Omental fat pad (tissue), 4 donors: ENCODE measurements around the gene RPS6KA5. TPM values are rescaled to one million over a fixed set of nuclear protein-coding genes. Genes with fewer than 3 reads are reported as not detected.
"Not testable (repeated sequence)": the region's sequence is repeated elsewhere in the genome, so short reads cannot be mapped to it uniquely, and the experiment has no call there.

Source experiments
- ATAC-seq: fragments of 150-250 bp; one replicate; pipeline ENCODE4 v1.9.1; 2016; ENCODE audit warnings: mild to moderate bottlenecking, moderate library complexity; ENCODE audit not compliant: low FRiP score
- DNase-seq: peaks from one replicate; pipeline ENCODE4 v3.0.0-alpha.2; 2019; ENCODE audit warnings: low spot score
- total RNA-seq, 4 donors: library from RNA; depleted of rRNA; stranded (reverse); fragments of >200 nt; gene quantifications; one replicate each; pipeline ENCODE4 v1.1.0, GENCODE V29; 2016
- TF ChIP-seq, protein P1 (sequence below), 3 donors: fragments of 450-650 bp; IDR thresholded peaks; one replicate each; pipeline ENCODE4 v1.5.1; 2016 to 2017; ENCODE audit warnings: antibody characterized with exemption in 3 of 3, mild to moderate bottlenecking in 3 of 3, moderate library complexity in 2 of 3

The RPS6KA5 gene
- total RNA-seq, 4 donors from 2014 or later: 1.8 to 4.9 (median 3.2) TPM

DNA sequence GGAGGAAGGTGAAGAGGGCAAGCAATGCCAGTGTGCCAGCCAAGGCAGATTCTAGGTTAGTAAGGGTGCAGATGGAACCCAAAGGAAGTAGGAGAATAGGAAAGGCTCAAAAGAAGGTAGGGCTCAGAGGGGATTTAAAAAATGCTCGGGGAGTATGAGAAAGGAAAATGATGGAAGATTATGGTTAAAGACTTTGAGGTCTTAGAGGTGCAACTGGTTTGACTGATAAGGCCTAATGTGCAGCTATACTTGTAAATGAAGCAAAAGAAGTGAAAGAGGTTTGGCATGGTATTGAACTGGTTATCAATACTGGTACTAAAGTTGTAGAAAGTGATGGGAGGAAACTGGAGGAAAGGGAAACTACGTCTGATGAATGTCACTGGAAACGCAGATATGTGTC lies 94.7 kb downstream of the RPS6KA5 start:
- ATAC-seq (no peak), DNase-seq (no peak)
- TF ChIP-seq, protein P1, sequence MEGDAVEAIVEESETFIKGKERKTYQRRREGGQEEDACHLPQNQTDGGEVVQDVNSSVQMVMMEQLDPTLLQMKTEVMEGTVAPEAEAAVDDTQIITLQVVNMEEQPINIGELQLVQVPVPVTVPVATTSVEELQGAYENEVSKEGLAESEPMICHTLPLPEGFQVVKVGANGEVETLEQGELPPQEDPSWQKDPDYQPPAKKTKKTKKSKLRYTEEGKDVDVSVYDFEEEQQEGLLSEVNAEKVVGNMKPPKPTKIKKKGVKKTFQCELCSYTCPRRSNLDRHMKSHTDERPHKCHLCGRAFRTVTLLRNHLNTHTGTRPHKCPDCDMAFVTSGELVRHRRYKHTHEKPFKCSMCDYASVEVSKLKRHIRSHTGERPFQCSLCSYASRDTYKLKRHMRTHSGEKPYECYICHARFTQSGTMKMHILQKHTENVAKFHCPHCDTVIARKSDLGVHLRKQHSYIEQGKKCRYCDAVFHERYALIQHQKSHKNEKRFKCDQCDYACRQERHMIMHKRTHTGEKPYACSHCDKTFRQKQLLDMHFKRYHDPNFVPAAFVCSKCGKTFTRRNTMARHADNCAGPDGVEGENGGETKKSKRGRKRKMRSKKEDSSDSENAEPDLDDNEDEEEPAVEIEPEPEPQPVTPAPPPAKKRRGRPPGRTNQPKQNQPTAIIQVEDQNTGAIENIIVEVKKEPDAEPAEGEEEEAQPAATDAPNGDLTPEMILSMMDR (IDR thresholded peaks at IDR 0.05): no peak

DNA sequence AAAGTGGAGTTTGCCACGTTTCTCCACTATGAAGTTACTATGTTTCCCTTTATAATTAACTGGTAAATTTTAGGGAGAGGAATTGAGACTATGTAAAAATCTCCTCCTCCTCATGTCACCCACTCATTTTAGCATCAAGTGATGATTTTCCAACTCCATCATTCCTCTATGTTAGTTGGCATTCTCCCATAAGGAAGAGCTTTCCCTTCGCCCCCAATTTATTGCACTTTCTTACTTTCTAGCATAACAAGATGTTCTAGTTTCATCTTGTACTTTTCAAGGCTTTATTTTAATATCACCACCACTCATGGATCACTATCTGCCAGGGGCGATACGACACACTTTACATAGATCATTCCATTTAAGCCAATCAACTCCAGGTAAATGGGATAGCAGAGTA lies 97.1 kb downstream of the RPS6KA5 start:
- TF ChIP-seq, protein P1 (IDR thresholded peaks at IDR 0.05): no peak
- no peak for DNase-seq
- ATAC-seq: no peak

DNA sequence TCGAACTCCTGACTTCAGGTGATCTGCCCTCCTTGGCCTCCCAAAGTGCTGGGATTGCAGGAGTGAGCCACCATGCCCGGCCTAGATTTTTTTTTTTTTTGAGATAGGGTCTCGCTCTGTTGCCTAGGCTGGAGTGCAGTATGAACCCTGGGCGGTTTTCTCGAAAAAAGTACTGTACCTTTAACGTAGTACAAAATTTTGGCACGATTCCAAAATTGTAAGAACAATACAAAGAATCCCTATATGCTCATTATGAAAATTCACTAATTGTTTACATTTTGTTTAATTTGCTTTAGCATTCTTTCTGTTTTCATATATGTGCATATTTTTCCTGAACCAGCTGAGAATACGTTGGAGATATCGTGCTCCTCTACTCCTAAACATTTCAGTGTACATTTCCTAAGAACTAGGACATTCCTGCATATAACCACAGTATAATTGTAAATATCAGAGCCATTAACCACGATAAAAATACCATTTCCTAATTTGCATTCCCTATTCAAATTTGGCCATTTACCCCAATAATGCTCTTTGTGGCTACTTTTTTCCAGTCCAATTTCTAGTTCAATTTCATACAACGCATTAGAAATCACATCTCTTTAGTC lies 97.8 kb downstream of the RPS6KA5 start:
- DNase-seq: no peak
- no peak for ATAC-seq
- TF ChIP-seq, protein P1 (IDR thresholded peaks at IDR 0.05): no peak

DNA sequence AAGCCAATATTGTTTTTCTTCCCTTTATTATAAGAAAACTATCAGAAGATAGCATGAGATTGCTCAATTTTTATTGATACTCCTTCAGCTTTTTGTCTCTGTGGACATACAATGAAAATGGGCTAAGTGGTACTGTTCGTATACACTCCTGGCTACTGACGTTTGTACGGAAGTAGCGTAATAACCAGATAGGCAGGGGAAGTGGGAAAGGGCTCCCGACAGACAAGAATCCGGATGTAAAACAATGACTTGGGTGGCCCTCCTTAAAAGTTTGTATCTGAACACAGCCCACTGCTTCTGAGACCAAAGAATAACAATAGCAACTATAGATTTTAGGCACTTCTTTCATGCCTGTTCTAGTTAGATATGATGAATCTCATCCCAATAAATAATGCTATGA lies 99.6 kb downstream of the RPS6KA5 start:
- DNase-seq (no peak), ATAC-seq (no peak)
- TF ChIP-seq, protein P1 (IDR thresholded peaks at IDR 0.05): no peak

DNA sequence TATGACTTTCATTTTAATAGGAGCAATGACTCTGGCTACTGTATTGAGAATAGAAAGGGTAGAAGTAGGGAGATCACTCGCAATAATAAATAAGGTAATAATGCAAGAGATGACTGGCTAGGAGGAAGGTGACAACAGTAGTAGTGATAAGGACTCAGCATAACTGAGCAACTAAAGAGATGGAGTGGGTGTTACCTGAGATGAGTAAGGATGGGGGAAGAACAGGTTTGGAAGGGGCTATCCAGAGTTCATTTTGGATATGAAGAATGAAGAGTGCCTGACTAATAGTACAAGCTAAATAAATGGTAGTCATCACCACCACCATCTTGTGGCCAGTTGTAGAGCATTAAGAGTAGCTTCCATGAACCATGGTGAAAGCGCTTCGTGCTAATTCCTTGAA lies 101.1 kb downstream of the RPS6KA5 start:
- TF ChIP-seq, protein P1 (IDR thresholded peaks at IDR 0.05): no peak
- no peak for ATAC-seq
- no peak for DNase-seq

DNA sequence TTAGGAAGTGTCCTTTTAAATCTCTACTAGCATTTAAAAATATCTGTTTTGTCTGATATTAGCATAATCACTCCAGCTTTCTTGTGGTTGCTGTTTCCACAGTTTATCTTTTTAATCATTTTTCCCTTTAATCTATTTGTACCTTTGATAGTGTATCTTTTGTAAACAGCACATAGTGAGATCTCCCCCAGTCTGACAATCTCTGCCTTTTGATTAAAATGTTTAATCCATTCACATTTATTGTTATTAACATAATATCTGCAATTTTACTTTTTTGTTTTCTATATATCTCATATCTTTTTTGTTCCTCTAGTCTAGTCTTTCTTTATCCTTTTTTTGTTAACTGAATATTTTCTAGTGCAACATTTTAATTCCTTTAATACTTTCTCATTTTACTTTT lies 104.2 kb downstream of the RPS6KA5 start:
- TF ChIP-seq, protein P1 (IDR thresholded peaks at IDR 0.05): no peak
- ATAC-seq (no peak), DNase-seq (no peak)

DNA sequence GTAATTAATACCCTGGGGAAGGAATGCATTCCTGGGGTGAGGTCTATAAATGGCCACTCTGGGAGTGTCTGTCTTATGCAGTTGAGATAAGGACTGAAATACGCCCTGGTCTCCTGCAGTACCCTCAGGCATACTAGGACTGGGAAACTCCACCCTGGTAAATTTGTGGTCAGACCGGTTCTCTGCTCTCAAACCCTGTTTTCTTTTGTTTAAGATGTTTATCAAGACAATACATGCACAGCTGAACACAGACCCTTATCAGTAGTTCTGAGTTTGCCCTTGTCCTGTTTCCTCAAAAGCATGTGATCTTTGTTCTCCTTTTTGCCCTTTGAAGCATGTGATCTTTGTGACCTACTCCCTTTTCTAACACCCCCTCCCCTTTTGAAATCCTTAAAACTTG lies 106.8 kb downstream of the RPS6KA5 start:
- not testable (repeated sequence) for ATAC-seq

More for the DNA sequence above, 106.8 kb downstream of the RPS6KA5 start:
- not testable (repeated sequence) for DNase-seq
